Spleen (tissue), 7 donors: Measurements from ENCODE around the gene BCO1.

Source experiments
- CTCF ChIP-seq, 11 experiments: fragments of 200-600 bp in 7 of 11; fragments of 450-650 bp in 4 of 11; sonication (generic) in 4 of 11; IDR thresholded peaks in 8 of 11; conservative IDR thresholded peaks in 3 of 11; 1 replicate in 7 of 11; 2 replicates in 4 of 11; pipeline versions ENCODE4 v1.4.0 to v1.8.0; 2016 to 2021; ENCODE audit warnings: antibody characterized with exemption in 11 of 11, inconsistent platforms in 4 of 11, mild to moderate bottlenecking in 1 of 11
- POLR2A ChIP-seq, 3 donors: fragments of 450-650 bp; IDR thresholded peaks; one replicate each; pipeline ENCODE4 v1.5.1; 2017; ENCODE audit warnings: antibody characterized with exemption in 3 of 3, mild to moderate bottlenecking in 1 of 3
- POLR2AphosphoS5 ChIP-seq, 3 donors: sonication (generic); formaldehyde crosslinking; IDR thresholded peaks; one replicate each; pipeline ENCODE4 v1.5.1; 2017; ENCODE audit warnings: antibody characterized with exemption in 3 of 3
- donor health status: DM: no; HTN: no; CAD: no; lungs with moderate emphysema.
- donor health status: DM: no; HTN: no; CAD: no.
- donor health status: DM: no; HTN: no; CAD: no.

- no peak for TF ChIP-seq POLR2A (IDR thresholded peaks at IDR 0.05)
- TF ChIP-seq CTCF (IDR thresholded peaks at IDR 0.05 in 8 of 11, conservative IDR thresholded peaks at IDR 0.05 in 3 of 11) = no peak
- TF ChIP-seq POLR2AphosphoS5 (IDR thresholded peaks at IDR 0.05) = no peak
Observed at GRCh38 chr16:81327447-81328196, 89.1 kb downstream of the BCO1 start.
